Measurements from ENCODE around the gene GABBR2. TPM values are rescaled to one million over a fixed set of nuclear protein-coding genes. Genes with fewer than 3 reads are reported as not detected.

GABBR2 gene
- total and polyA plus RNA-seq, 9 of the 15 experiments (the other 6 are each of a cell fraction or from before 2014, with no cell fraction given): 0.15 to 1.9 (median 0.32) TPM

- no peaks in the 10 kb centered on the region for H3K9me1 ChIP-seq (ENCODE audit: control insufficient read depth, insufficient read depth, low read length)
- TF ChIP-seq CC2D1A (IDR thresholded peaks at IDR 0.05) (no peak), GABPA (tag; conservative IDR thresholded peaks at IDR 0.05; ENCODE audit: low read depth) (no peak), PURB (CRISPR knock-in tag; IDR thresholded peaks at IDR 0.05; ENCODE audit: low read depth) (no peak), ZNF184 (CRISPR knock-in tag; IDR thresholded peaks at IDR 0.05) (no peak)
- H4K20me1 ChIP-seq (replicated peaks; ENCODE audit: control insufficient read depth, insufficient read depth, low read length): no peaks in the 10 kb centered on the region
- no peaks in the 10 kb centered on the region for H3K79me2 ChIP-seq (ENCODE audit: control insufficient read depth, insufficient read depth, low read length)
- no peaks in the 10 kb centered on the region for H3K36me3 ChIP-seq (ENCODE audit: control insufficient read depth, insufficient read depth, low read length)
- no peak overlapping the region for H3K9ac ChIP-seq (ENCODE audit: insufficient read depth in 1 of 2, low read depth in 2 of 2, low read length in 2 of 2)
- ChIA-PET CTCF (ENCODE audit: low intra/inter-chr PET ratio) (no interaction called here), POLR2A (interaction anchor here (0.7 kb wide), 1 partner anchor 457 kb away, joined by 4 read pairs; no protein-coding TSS in a partner anchor)
- intact Hi-C loops (cut with micrococcal nuclease): no loop called here
- no peaks in the 10 kb centered on the region for H3K9me3 ChIP-seq (replicated peaks; ENCODE audit: control insufficient read depth, insufficient read depth, low read depth, low read length)
- H3K27me3 ChIP-seq (ENCODE audit: control insufficient read depth in 2 of 2, insufficient read depth in 2 of 2, low read length in 2 of 2): no peaks in the 10 kb centered on the region
- whole genome bisulfite sequencing (ENCODE audit: insufficient coverage, low coverage, missing lambda C conversion rate): 81% methylated on average over 10 of the region's 18 CpGs
- in situ Hi-C loops (cut with MboI): no loop called here
- no peak for DNase-seq (ENCODE audit: extremely low read depth in 1 of 4, low spot score in 3 of 4)
- no peak for FAIRE-seq
- BruUV-seq (replicated peaks): no TSS peak
- H2AFZ ChIP-seq (ENCODE audit: low read depth, low read length): no peak overlapping the region
- H3K4me2 ChIP-seq (ENCODE audit: insufficient read depth, low read length): no peak overlapping the region
- no peak overlapping the region for H3K4me3 ChIP-seq
- H3K27ac ChIP-seq (ENCODE audit: extremely low read depth, low read depth, low read length): no peak overlapping the region
- H3K4me1 ChIP-seq (replicated peaks in 1 of 2; ENCODE audit: control insufficient read depth in 2 of 2, insufficient read depth in 2 of 2, low read length in 2 of 2): peaks cover 9 to 15% of the 10 kb centered on the region in 2 experiments
- no peak for ATAC-seq
These were observed 418.3 kb downstream of the GABBR2 start for GRCh38 chr9:98290411-98290810.

GRCh38 chr9:98289614-98290201, 419.0 kb downstream of the GABBR2 start:
- FAIRE-seq: no peak
- CTCF ChIA-PET (ENCODE audit: low intra/inter-chr PET ratio): no interaction called here
- POLR2A ChIA-PET: interaction anchor here (0.7 kb wide), 1 partner anchor 17 kb away, joined by 3 read pairs; no protein-coding TSS in a partner anchor
- no peak for TF ChIP-seq MAX (CRISPR knock-in tag; IDR thresholded peaks at IDR 0.05)
- no peak for TF ChIP-seq ELF2 (CRISPR knock-in tag; IDR thresholded peaks at IDR 0.05)
- no peak for TF ChIP-seq SMAD3 (CRISPR knock-in tag; conservative IDR thresholded peaks at IDR 0.05)
- no peak for TF ChIP-seq THRB (CRISPR knock-in tag; conservative IDR thresholded peaks at IDR 0.05)
- TF ChIP-seq ZBTB49 (CRISPR knock-in tag; IDR thresholded peaks at IDR 0.05; ENCODE audit: borderline replicate concordance): no peak
- TF ChIP-seq SIX5 (IDR thresholded peaks at IDR 0.05; ENCODE audit: borderline replicate concordance in 1 of 2, insufficient read depth in 1 of 2, low read depth in 1 of 2, low read length in 2 of 2): no peak
- TF ChIP-seq MCM7 (IDR thresholded peaks at IDR 0.05): no peak
- TF ChIP-seq TEAD1 (CRISPR knock-in tag; IDR thresholded peaks at IDR 0.05): no peak

More at GRCh38 chr9:98289614-98290201, 419.0 kb downstream of the GABBR2 start:
- 73% methylated on average over 11 of the region's 12 CpGs for WGBS (ENCODE audit: insufficient coverage, low coverage, missing lambda C conversion rate)
- ATAC-seq (no peak), DNase-seq (ENCODE audit: extremely low read depth in 1 of 4, low spot score in 3 of 4) (no peak)
- Histone ChIP-seq H3K9me3 (replicated peaks; ENCODE audit: control insufficient read depth, insufficient read depth, low read depth, low read length) (no peaks in the 10 kb centered on the region), H3K79me2 (ENCODE audit: control insufficient read depth, insufficient read depth, low read length) (no peaks in the 10 kb centered on the region), H3K4me1 (replicated peaks in 1 of 2; ENCODE audit: control insufficient read depth in 2 of 2, insufficient read depth in 2 of 2, low read length in 2 of 2) (peaks cover 9 to 15% of the 10 kb centered on the region in 2 experiments), H3K27me3 (ENCODE audit: control insufficient read depth in 2 of 2, insufficient read depth in 2 of 2, low read length in 2 of 2) (no peaks in the 10 kb centered on the region), H3K9ac (ENCODE audit: insufficient read depth in 1 of 2, low read depth in 2 of 2, low read length in 2 of 2) (no peak overlapping the region; a peak in 1 of 4 replicates), H2AFZ (ENCODE audit: low read depth, low read length) (no peak overlapping the region), H4K20me1 (replicated peaks; ENCODE audit: control insufficient read depth, insufficient read depth, low read length) (no peaks in the 10 kb centered on the region), H3K9me1 (ENCODE audit: control insufficient read depth, insufficient read depth, low read length) (no peaks in the 10 kb centered on the region), H3K27ac (ENCODE audit: extremely low read depth, low read depth, low read length) (no peak overlapping the region), H3K4me3 (no peak overlapping the region), H3K36me3 (ENCODE audit: control insufficient read depth, insufficient read depth, low read length) (no peaks in the 10 kb centered on the region), H3K4me2 (ENCODE audit: insufficient read depth, low read length) (no peak overlapping the region)
- BruUV-seq (replicated peaks): no TSS peak
- in situ Hi-C loops (cut with MboI) (no loop called here), intact Hi-C loops (cut with micrococcal nuclease) (no loop called here)

Measured in K562 (cell line).